Uterus (tissue), 2 donors: ENCODE data around the gene ALOX15.

ENCODE experiments used
- POLR2A ChIP-seq, 2 donors: fragments of 450-650 bp; IDR thresholded peaks; one replicate each; pipeline ENCODE4 v1.6.1; 2016; ENCODE audit warnings: antibody characterized with exemption in 2 of 2, mild to moderate bottlenecking in 1 of 2, moderate library complexity in 1 of 2
- TF ChIP-seq, protein P1 (sequence below), 4 experiments: fragments of 200-600 bp in 2 of 4; fragments of 450-650 bp in 2 of 4; sonication (generic) in 2 of 4; IDR thresholded peaks; one replicate each; pipeline ENCODE4 v1.5.1; 2016 to 2019; ENCODE audit warnings: antibody characterized with exemption in 4 of 4, mild to moderate bottlenecking in 2 of 4, moderate library complexity in 1 of 4

DNA sequence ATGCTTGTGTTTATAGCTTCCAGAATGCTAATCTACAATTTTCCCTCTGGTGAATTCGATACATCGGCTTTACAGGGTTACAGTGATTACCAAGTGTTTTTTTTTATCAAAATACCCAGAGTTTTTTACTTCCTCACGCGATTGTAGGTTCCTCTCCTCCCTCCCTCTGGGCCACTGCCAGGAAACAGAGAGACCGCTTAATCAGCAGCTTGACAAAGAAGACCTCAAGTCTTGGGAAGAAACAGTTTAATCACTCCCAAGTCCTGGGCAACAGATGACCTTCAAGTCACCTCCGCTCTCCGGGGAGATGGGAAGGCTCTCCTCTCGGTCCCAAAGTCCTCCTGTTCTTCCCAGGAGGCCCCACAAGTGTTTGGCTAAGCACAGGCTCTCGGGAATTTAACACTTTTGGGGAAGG, 33.7 kb downstream of the ALOX15 start:
- TF ChIP-seq, protein P1, sequence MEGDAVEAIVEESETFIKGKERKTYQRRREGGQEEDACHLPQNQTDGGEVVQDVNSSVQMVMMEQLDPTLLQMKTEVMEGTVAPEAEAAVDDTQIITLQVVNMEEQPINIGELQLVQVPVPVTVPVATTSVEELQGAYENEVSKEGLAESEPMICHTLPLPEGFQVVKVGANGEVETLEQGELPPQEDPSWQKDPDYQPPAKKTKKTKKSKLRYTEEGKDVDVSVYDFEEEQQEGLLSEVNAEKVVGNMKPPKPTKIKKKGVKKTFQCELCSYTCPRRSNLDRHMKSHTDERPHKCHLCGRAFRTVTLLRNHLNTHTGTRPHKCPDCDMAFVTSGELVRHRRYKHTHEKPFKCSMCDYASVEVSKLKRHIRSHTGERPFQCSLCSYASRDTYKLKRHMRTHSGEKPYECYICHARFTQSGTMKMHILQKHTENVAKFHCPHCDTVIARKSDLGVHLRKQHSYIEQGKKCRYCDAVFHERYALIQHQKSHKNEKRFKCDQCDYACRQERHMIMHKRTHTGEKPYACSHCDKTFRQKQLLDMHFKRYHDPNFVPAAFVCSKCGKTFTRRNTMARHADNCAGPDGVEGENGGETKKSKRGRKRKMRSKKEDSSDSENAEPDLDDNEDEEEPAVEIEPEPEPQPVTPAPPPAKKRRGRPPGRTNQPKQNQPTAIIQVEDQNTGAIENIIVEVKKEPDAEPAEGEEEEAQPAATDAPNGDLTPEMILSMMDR (IDR thresholded peaks at IDR 0.05) = no peak
- TF ChIP-seq POLR2A (IDR thresholded peaks at IDR 0.05) = no peak
